H1 (cell line): ENCODE data around the gene RNFT2. TPM values are rescaled to one million over a fixed set of nuclear protein-coding genes. Genes with fewer than 3 reads are reported as not detected.
A peak's percentile ranks its signal among the peaks of the same experiment; 100 is the strongest.

ENCODE experiments used
- CBX8 ChIP-seq: fragments of 300-800, 300-1000 bp; sonication (generic); IDR thresholded peaks from 2 replicates; pipeline ENCODE4 v1.7.1; 2016; ENCODE audit warnings: low read depth, low read length, borderline replicate concordance
- CEBPB ChIP-seq: IDR thresholded peaks from 2 replicates; pipeline ENCODE4 v1.6.1; 2012; ENCODE audit warnings: low read depth, low read length
- GTF2F1 ChIP-seq: IDR thresholded peaks from 2 replicates; pipeline ENCODE4 v1.6.1; 2012; ENCODE audit warnings: low read depth, low read length, improper control_type of control experiment, borderline replicate concordance
- JUN ChIP-seq: IDR thresholded peaks from 2 replicates; pipeline ENCODE4 v1.6.1; 2011; ENCODE audit warnings: low read depth, mild to moderate bottlenecking, improper control_type of control experiment, low read length
- NANOG ChIP-seq: IDR thresholded peaks from 2 replicates; pipeline ENCODE4 v1.6.1; 2011; ENCODE audit warnings: low read length, low read depth, mild to moderate bottlenecking, inconsistent platforms; ENCODE audit not compliant: insufficient read depth, poor library complexity, severe bottlenecking
- POLR2A ChIP-seq, 2 experiments: IDR thresholded peaks; 1 replicate in 1 of 2; 2 replicates in 1 of 2; pipeline ENCODE4 v1.6.1; 2011; ENCODE audit warnings: low read depth in 2 of 2, low read length in 2 of 2, mild to moderate bottlenecking in 2 of 2; ENCODE audit errors: control extremely low read depth in 1 of 2
- POLR2AphosphoS5 ChIP-seq: IDR thresholded peaks from 2 replicates; pipeline ENCODE4 v1.6.1; 2011; ENCODE audit warnings: low read depth, low read length
- SAP30 ChIP-seq: fragments of 300-600 bp; sonication (generic); IDR thresholded peaks from 2 replicates; pipeline ENCODE4 v1.7.1; 2012; ENCODE audit warnings: low read length, moderate library complexity, mild to moderate bottlenecking, inconsistent platforms; ENCODE audit not compliant: insufficient read depth, insufficient replicate concordance
- TAF7 ChIP-seq: optimal IDR thresholded peaks from 2 replicates; pipeline ENCODE3; 2011; ENCODE audit warnings: low read depth, mild to moderate bottlenecking, inconsistent platforms, low read length, moderate library complexity, borderline replicate concordance
- polyA plus RNA-seq, 7 experiments: library from polyadenylated mRNA; depleted of rRNA in 3 of 7; stranded (reverse) in 5 of 7; unstranded in 2 of 7; fragments of >200 nt in 5 of 7; fragments of 200-250 nt in 2 of 7; gene quantifications; 1 replicate in 5 of 7; 2 replicates in 1 of 7; 4 replicates in 1 of 7; pipeline versions ENCODE4 v1.2.1 to v1.2.3, GENCODE V29; 2011 to 2013; ENCODE audit warnings: missing spikeins in 2 of 7, mixed read lengths in 2 of 7
- total RNA-seq: library from RNA; stranded (reverse); fragmentation: NEBNext Ultra II Directional; extraction: Animal tissue kit (Norgen Biotek cat#: 25700); gene quantifications from 2 replicates; pipeline ENCODE4 v1.2.1, GENCODE V29; 2021
- TF ChIP-seq, protein P1 (sequence below): fragments of 300-600 bp; sonication (generic); IDR thresholded peaks from 2 replicates; pipeline ENCODE4 v1.7.1; 2012; ENCODE audit warnings: low read length, moderate library complexity, mild to moderate bottlenecking, inconsistent platforms; ENCODE audit not compliant: insufficient replicate concordance

Gene RNFT2
- total and polyA plus RNA-seq, 2 of the 8 experiments (the other 6 are each of a cell fraction or from before 2014, with no cell fraction given), result 14.2 to 33.1 TPM

DNA sequence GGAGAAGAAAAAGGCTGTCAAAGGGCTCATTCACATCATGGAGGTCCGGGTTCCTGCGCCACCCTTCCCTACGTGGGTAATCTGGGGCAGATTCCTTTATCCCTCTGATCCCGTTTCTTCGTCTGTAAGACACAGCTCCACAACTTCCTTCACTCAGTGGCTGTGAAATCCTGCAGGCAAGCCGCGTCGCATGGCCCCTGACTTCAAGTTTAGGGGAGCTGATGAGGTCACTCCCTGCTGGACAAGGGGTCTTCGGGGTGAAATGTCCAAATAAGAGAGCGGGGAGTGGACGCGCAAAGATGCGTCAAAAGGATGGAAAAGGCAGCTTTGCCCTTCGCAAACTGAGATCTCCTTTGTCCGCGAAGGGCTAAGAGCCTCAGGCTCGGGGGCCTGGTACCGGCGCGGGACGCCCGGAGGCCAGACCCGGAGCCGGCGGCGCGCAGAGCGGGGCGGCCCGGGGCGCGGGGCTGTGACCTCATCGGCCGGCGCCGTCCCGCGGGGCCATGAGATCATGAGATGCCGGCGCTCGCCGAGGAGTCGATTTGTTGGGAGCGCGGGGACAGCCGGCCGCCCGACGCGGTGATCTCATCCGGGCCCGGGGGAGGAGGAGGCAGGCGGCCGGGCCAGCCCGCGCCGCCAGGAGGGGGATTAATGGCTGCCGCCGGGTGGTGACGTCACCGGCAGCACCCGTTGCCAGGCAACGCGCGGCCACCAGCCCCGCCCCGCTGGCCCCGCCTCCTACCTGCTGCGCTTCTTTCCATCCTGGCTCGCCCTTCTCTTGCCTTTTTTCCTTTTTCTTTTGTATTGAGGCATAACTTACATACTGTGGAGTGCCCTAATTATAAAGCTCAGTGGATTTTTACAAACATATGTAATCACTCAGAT is 81.1 kb downstream of the RNFT2 start (continued):
- TF ChIP-seq, protein P1, sequence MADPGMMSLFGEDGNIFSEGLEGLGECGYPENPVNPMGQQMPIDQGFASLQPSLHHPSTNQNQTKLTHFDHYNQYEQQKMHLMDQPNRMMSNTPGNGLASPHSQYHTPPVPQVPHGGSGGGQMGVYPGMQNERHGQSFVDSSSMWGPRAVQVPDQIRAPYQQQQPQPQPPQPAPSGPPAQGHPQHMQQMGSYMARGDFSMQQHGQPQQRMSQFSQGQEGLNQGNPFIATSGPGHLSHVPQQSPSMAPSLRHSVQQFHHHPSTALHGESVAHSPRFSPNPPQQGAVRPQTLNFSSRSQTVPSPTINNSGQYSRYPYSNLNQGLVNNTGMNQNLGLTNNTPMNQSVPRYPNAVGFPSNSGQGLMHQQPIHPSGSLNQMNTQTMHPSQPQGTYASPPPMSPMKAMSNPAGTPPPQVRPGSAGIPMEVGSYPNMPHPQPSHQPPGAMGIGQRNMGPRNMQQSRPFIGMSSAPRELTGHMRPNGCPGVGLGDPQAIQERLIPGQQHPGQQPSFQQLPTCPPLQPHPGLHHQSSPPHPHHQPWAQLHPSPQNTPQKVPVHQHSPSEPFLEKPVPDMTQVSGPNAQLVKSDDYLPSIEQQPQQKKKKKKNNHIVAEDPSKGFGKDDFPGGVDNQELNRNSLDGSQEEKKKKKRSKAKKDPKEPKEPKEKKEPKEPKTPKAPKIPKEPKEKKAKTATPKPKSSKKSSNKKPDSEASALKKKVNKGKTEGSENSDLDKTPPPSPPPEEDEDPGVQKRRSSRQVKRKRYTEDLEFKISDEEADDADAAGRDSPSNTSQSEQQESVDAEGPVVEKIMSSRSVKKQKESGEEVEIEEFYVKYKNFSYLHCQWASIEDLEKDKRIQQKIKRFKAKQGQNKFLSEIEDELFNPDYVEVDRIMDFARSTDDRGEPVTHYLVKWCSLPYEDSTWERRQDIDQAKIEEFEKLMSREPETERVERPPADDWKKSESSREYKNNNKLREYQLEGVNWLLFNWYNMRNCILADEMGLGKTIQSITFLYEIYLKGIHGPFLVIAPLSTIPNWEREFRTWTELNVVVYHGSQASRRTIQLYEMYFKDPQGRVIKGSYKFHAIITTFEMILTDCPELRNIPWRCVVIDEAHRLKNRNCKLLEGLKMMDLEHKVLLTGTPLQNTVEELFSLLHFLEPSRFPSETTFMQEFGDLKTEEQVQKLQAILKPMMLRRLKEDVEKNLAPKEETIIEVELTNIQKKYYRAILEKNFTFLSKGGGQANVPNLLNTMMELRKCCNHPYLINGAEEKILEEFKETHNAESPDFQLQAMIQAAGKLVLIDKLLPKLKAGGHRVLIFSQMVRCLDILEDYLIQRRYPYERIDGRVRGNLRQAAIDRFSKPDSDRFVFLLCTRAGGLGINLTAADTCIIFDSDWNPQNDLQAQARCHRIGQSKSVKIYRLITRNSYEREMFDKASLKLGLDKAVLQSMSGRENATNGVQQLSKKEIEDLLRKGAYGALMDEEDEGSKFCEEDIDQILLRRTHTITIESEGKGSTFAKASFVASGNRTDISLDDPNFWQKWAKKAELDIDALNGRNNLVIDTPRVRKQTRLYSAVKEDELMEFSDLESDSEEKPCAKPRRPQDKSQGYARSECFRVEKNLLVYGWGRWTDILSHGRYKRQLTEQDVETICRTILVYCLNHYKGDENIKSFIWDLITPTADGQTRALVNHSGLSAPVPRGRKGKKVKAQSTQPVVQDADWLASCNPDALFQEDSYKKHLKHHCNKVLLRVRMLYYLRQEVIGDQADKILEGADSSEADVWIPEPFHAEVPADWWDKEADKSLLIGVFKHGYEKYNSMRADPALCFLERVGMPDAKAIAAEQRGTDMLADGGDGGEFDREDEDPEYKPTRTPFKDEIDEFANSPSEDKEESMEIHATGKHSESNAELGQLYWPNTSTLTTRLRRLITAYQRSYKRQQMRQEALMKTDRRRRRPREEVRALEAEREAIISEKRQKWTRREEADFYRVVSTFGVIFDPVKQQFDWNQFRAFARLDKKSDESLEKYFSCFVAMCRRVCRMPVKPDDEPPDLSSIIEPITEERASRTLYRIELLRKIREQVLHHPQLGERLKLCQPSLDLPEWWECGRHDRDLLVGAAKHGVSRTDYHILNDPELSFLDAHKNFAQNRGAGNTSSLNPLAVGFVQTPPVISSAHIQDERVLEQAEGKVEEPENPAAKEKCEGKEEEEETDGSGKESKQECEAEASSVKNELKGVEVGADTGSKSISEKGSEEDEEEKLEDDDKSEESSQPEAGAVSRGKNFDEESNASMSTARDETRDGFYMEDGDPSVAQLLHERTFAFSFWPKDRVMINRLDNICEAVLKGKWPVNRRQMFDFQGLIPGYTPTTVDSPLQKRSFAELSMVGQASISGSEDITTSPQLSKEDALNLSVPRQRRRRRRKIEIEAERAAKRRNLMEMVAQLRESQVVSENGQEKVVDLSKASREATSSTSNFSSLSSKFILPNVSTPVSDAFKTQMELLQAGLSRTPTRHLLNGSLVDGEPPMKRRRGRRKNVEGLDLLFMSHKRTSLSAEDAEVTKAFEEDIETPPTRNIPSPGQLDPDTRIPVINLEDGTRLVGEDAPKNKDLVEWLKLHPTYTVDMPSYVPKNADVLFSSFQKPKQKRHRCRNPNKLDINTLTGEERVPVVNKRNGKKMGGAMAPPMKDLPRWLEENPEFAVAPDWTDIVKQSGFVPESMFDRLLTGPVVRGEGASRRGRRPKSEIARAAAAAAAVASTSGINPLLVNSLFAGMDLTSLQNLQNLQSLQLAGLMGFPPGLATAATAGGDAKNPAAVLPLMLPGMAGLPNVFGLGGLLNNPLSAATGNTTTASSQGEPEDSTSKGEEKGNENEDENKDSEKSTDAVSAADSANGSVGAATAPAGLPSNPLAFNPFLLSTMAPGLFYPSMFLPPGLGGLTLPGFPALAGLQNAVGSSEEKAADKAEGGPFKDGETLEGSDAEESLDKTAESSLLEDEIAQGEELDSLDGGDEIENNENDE, result no peak
- TF ChIP-seq CBX8 (no peak), POLR2A (IDR thresholded peaks at IDR 0.05; ENCODE audit: control extremely low read depth in 1 of 2, low read depth in 2 of 2, low read length in 2 of 2) (peak; percentile 83 to 90), NANOG (no peak), JUN (peak; percentile 91), CEBPB (no peak), POLR2AphosphoS5 (peak; percentile 73), SAP30 (no peak), GTF2F1 (no peak), TAF7 (peak; percentile 54)
